IgD-negative memory B cell (primary cell): ENCODE measurements around the gene COL5A1. TPM values are rescaled to one million over a fixed set of nuclear protein-coding genes. Genes with fewer than 3 reads are reported as not detected.

Experiments used
- H3K27ac Mint-ChIP-seq, 3 donors: one replicate each; pipeline ENCODE4 v1.8.0; 2020 to 2022; ENCODE audit warnings: mild to moderate bottlenecking in 3 of 3, mixed read lengths in 3 of 3, moderate library complexity in 1 of 3
- H3K27me3 Mint-ChIP-seq: one replicate; pipeline ENCODE4 v1.8.0; 2021; ENCODE audit warnings: mixed read lengths
- H3K36me3 Mint-ChIP-seq: one replicate; pipeline ENCODE4 v1.8.0; 2020; ENCODE audit warnings: mild to moderate bottlenecking, mixed read lengths
- H3K4me1 Mint-ChIP-seq, 3 donors: one replicate each; pipeline ENCODE4 v1.8.0; 2020 to 2022; ENCODE audit warnings: mixed read lengths in 3 of 3, mild to moderate bottlenecking in 1 of 3
- H3K4me3 Mint-ChIP-seq, 4 donors: one replicate each; pipeline ENCODE4 v1.8.0; 2020 to 2022; ENCODE audit warnings: mild to moderate bottlenecking in 4 of 4, mixed read lengths in 4 of 4, moderate library complexity in 3 of 4
- H3K9me3 Mint-ChIP-seq, 3 donors: one replicate each; pipeline ENCODE4 v1.8.0; 2020 to 2021; ENCODE audit warnings: mixed read lengths in 3 of 3, mild to moderate bottlenecking in 1 of 3
- polyA plus RNA-seq: library from polyadenylated mRNA; unstranded; fragments of 300-500 nt; fragmentation: Illumina TruSeq; gene quantifications from one replicate; pipeline ENCODE4 v1.2.3, GENCODE V29; 2021

Gene COL5A1
- polyA plus RNA-seq, 1 donor from 2014 or later, result not detected

- Mint-ChIP-seq H3K36me3 (no peaks in the 10 kb centered on the region), H3K27ac (no peak overlapping the region), H3K4me1 (peaks cover 0 to 1% (median 0%) of the 10 kb centered on the region in 3 donors), H3K4me3 (no peak overlapping the region), H3K9me3 (no peaks in the 10 kb centered on the region), H3K27me3 (no peaks in the 10 kb centered on the region)
These were observed 46.6 kb downstream of the COL5A1 start for GRCh38 chr9:134688231-134688630.

GRCh38 chr9:134688661-134689320, 47.2 kb downstream of the COL5A1 start:
- Mint-ChIP-seq H3K4me1 (peaks cover 0 to 1% (median 0%) of the 10 kb centered on the region in 3 donors), H3K27me3 (no peaks in the 10 kb centered on the region), H3K4me3 (no peak overlapping the region), H3K27ac (no peak overlapping the region), H3K36me3 (no peaks in the 10 kb centered on the region), H3K9me3 (no peaks in the 10 kb centered on the region)

DNA sequence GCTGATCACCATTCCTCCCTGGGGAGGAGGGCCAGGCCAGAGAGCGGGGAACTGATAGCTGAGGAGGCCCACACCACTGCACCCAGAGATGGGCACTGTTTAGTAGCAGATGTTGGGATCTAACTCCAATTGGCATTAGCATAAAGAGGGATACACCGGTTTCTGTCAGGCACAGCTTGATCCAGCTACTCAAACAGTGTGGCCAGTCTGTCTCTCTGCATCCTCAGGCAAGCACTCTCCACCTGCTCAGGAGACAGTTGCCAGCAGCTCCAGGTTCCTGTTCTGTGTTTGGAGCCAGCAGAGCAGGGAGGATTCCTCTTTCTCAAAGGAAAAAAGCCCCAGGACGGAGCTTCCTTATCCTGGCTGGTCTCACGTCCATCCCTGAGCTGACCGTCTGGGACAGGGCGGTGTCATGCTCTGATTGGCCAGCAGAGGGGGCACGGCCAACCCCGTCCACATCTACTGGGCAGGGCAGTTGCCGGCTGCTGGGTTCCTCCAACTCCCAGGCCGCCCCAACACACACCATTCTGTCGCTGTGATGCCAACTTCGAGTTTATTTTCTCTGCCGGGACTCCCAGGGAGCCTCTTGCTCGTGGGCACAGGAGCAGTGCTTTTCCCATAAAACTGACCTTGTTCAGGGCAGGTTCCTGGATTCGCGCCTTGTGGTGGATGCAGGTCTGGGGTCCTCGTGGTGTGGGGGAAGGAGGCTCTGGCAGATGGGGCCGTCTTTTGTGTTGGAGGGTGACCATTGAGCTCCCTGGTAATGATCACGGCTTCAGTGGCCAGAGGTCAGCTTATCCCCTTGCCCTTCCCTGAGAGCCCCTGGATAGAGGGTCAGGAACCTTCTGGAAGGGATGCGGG, 47.9 kb downstream of the COL5A1 start:
- Mint-ChIP-seq H3K27ac (no peak overlapping the region), H3K4me1 (peaks cover 0 to 1% (median 0%) of the 10 kb centered on the region in 3 donors), H3K9me3 (no peaks in the 10 kb centered on the region), H3K36me3 (no peaks in the 10 kb centered on the region), H3K27me3 (no peaks in the 10 kb centered on the region), H3K4me3 (no peak overlapping the region)

DNA sequence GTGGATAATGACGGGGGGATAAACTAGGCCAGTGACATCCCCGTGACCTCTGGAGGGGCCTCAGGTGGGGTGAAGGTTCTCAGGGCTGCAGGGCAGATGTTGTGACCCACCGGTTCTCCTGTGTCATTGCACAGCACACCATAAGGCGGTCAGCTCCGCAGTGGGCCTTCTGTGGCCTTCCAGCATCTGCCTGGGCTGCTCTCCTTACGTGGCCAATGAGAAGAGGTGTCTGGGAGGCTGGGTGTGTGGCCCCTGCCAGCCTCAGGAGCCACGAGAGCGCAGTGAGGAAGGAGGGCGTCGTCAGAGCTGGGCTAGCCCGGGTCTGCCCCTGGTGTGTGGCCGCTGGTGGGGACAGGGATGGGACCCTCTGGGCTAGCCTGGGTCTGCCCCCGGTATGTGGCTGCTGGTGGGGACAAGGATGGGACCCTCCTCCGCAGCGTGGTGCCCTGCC, 48.7 kb downstream of the COL5A1 start:
- Mint-ChIP-seq H3K27me3 (no peaks in the 10 kb centered on the region), H3K4me3 (no peak overlapping the region), H3K4me1 (peaks cover 0 to 1% (median 0%) of the 10 kb centered on the region in 3 donors), H3K9me3 (no peaks in the 10 kb centered on the region), H3K36me3 (no peaks in the 10 kb centered on the region), H3K27ac (no peak overlapping the region)

- Mint-ChIP-seq H3K4me3 (no peak overlapping the region), H3K4me1 (peaks cover 0 to 1% (median 0%) of the 10 kb centered on the region in 3 donors), H3K9me3 (no peaks in the 10 kb centered on the region), H3K27ac (no peak overlapping the region), H3K36me3 (no peaks in the 10 kb centered on the region), H3K27me3 (no peaks in the 10 kb centered on the region)
These were observed 49.5 kb downstream of the COL5A1 start for GRCh38 chr9:134690946-134691694.

DNA sequence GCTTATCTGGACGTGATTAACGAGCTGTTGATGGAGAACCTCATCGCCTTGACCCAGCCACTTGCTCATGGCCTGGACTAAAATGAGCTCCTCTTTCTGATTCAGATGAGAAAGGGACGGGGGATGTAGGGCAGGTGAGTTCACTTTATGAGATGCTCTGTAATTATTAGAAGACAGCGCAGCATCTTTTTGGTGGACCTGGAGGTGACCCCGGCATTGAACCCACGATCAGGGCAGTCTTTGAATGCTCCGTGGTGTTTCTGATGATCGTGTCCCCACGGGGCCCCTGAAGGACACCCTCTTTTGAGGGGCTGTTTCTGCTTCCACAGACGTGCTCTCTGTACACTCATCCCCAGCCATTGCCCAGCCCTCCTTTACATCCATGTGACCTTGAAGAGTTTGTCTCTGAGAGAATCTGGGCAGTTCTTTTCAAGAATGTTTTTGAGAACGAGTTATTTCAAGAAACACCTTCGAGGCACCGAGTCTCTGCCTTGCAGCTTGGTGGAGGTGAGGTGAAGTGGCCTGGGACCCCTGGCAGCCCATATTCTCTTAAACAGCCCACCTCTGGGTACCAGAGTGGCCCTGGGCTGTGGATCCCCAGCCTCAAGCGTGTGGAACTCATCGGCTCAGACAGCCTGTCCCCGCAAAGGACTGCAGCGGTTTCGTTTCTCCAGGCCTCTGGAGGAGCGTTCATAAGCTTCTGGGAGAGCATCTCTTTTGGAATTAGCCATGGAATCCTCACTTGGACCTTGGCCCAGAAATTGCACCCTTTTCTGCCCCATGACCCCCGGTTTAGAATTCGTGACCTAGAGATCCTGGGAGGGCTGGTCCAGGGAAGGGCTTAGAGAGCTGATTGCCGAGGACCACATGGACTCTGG, 50.3 kb downstream of the COL5A1 start:
- Mint-ChIP-seq H3K4me1 (peaks cover 0 to 1% (median 0%) of the 10 kb centered on the region in 3 donors), H3K4me3 (no peak overlapping the region), H3K36me3 (no peaks in the 10 kb centered on the region), H3K27me3 (no peaks in the 10 kb centered on the region), H3K27ac (no peak overlapping the region), H3K9me3 (no peaks in the 10 kb centered on the region)

GRCh38 chr9:134692573-134692860, 50.9 kb downstream of the COL5A1 start:
- H3K27me3 Mint-ChIP-seq, result no peaks in the 10 kb centered on the region
- no peaks in the 10 kb centered on the region for H3K36me3 Mint-ChIP-seq
- H3K4me1 Mint-ChIP-seq, result peaks cover 0 to 1% (median 0%) of the 10 kb centered on the region in 3 donors
- H3K27ac Mint-ChIP-seq, result no peak overlapping the region
- no peak overlapping the region for H3K4me3 Mint-ChIP-seq
- H3K9me3 Mint-ChIP-seq, result no peaks in the 10 kb centered on the region

GRCh38 chr9:134693011-134693410, 51.4 kb downstream of the COL5A1 start:
- H3K4me3 Mint-ChIP-seq, result peak overlapping the region in 1 of 4 donors; percentile 38
- H3K27me3 Mint-ChIP-seq, result no peaks in the 10 kb centered on the region
- H3K4me1 Mint-ChIP-seq, result peaks cover 0 to 1% (median 0%) of the 10 kb centered on the region in 3 donors
- H3K27ac Mint-ChIP-seq, result no peak overlapping the region
- no peaks in the 10 kb centered on the region for H3K36me3 Mint-ChIP-seq
- H3K9me3 Mint-ChIP-seq, result no peaks in the 10 kb centered on the region

GRCh38 chr9:134693641-134694367, 52.2 kb downstream of the COL5A1 start:
- no peaks in the 10 kb centered on the region for H3K9me3 Mint-ChIP-seq

GRCh38 chr9:134694368-134694665, 52.7 kb downstream of the COL5A1 start:
- no peak overlapping the region for H3K27ac Mint-ChIP-seq

More at GRCh38 chr9:134693641-134694367, 52.2 kb downstream of the COL5A1 start:
- Mint-ChIP-seq H3K4me3 (no peak overlapping the region), H3K27ac (no peak overlapping the region), H3K4me1 (peaks cover 0 to 1% (median 0%) of the 10 kb centered on the region in 3 donors), H3K27me3 (no peaks in the 10 kb centered on the region), H3K36me3 (no peaks in the 10 kb centered on the region)

DNA sequence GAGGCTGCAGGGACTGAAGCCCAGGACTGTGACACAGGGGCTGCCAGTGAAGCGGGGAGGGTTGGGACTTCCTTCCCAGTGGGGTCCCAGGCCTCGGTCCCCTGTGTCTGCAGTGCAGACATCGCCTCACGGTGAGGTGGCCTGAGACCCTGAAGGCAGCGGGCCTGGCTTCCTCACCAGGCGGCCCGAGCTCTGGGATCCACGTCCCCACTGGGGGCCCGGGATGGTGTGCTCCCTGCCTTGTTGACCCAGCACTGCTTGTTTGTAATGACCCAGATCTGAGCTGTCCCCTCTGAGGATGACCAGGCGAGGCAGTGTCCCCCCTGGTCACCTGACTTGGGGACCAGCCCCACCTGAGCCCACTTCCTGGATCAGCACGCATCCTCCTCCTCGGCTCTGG, 53.1 kb downstream of the COL5A1 start:
- no peaks in the 10 kb centered on the region for H3K9me3 Mint-ChIP-seq
- no peak overlapping the region for H3K27ac Mint-ChIP-seq
- H3K27me3 Mint-ChIP-seq, result no peaks in the 10 kb centered on the region
- H3K4me3 Mint-ChIP-seq, result no peak overlapping the region
- peaks cover 0 to 1% (median 0%) of the 10 kb centered on the region in 3 donors for H3K4me1 Mint-ChIP-seq
- H3K36me3 Mint-ChIP-seq, result no peaks in the 10 kb centered on the region

More at GRCh38 chr9:134694368-134694665, 52.7 kb downstream of the COL5A1 start:
- no peak overlapping the region for H3K4me3 Mint-ChIP-seq
- H3K27me3 Mint-ChIP-seq, result no peaks in the 10 kb centered on the region
- no peaks in the 10 kb centered on the region for H3K36me3 Mint-ChIP-seq
- H3K9me3 Mint-ChIP-seq, result no peaks in the 10 kb centered on the region
- H3K4me1 Mint-ChIP-seq, result peaks cover 0 to 1% (median 0%) of the 10 kb centered on the region in 3 donors

DNA sequence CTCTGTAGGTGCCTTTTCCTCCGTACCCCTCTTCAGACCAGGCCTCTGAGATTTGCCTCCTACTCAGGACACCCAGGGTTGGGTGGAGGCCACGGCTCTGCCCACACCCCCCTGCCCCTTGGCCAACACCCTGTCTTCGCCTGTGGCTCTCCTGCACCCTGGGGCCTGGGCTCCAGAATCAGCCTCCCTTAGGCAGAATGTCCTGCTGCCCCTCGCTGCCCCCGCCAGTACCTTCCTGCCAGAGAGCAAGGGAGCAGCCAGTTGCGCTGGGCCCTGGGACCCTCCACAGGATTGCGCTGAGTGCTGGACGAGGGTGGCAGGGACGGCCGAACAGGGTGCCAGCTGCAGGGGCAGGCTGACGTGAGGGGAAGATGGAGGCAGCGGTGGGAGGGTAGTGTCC, 53.5 kb downstream of the COL5A1 start:
- Mint-ChIP-seq H3K27me3 (no peaks in the 10 kb centered on the region), H3K27ac (no peak overlapping the region), H3K9me3 (no peaks in the 10 kb centered on the region), H3K4me1 (peaks cover 0 to 1% (median 0%) of the 10 kb centered on the region in 3 donors), H3K4me3 (no peak overlapping the region), H3K36me3 (no peaks in the 10 kb centered on the region)

- Mint-ChIP-seq H3K4me3 (no peak overlapping the region), H3K4me1 (peaks cover 0 to 1% (median 0%) of the 10 kb centered on the region in 3 donors), H3K27ac (no peak overlapping the region), H3K9me3 (no peaks in the 10 kb centered on the region), H3K36me3 (no peaks in the 10 kb centered on the region), H3K27me3 (no peaks in the 10 kb centered on the region)
These were observed 54.8 kb downstream of the COL5A1 start for GRCh38 chr9:134696433-134696832.

DNA sequence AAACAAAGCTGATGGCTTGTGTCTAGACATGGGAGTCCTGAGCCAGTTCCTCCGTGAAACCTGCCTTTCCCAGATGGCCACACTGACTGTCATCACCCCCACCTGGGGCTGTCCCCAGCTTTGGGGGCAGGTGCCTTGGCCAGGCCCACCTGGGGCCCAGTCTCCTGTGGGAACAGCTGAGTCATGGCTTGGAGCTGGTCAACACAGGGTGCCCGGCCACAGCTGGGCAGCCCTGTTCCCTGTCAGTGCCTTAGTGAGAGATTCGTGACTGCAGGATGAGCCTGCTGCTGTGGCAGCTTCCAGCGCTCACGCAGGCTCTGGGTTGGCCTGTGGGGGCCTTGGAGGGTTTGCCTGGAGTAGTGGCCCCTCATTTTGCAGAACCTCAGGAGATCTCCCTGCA, 56.5 kb downstream of the COL5A1 start:
- no peak overlapping the region for H3K27ac Mint-ChIP-seq
- no peaks in the 10 kb centered on the region for H3K9me3 Mint-ChIP-seq
- no peak overlapping the region for H3K4me3 Mint-ChIP-seq
- H3K27me3 Mint-ChIP-seq, result no peaks in the 10 kb centered on the region
- peaks cover 0 to under 1% (median 0%) of the 10 kb centered on the region in 3 donors for H3K4me1 Mint-ChIP-seq
- H3K36me3 Mint-ChIP-seq, result no peaks in the 10 kb centered on the region
